NCI-H2227 (cell line): ENCODE measurements around the gene FSD2.
"Not testable (repeated sequence)": the region's sequence is repeated elsewhere in the genome, so short reads cannot be mapped to it uniquely, and the experiment has no call there.

Experiments used
- DNase-seq: peaks from one replicate; lab custom pipeline; 2025; ENCODE audit not compliant: unreplicated experiment; lab: John Stamatoyannopoulos, UW

The FSD2 gene

GRCh38 chr15:82793737-82794136 lies 12.1 kb downstream of the FSD2 start:
- DNase-seq = no peak

- DNase-seq = no peak
Measured at GRCh38 chr15:82792068-82792467, 13.8 kb downstream of the FSD2 start.

- DNase-seq = no peak
Measured at GRCh38 chr15:82790321-82790720, 15.5 kb downstream of the FSD2 start.

- no peak for DNase-seq
Measured at GRCh38 chr15:82789491-82789890, 16.4 kb downstream of the FSD2 start.

- no peak for DNase-seq
Measured at GRCh38 chr15:82788496-82788895, 17.4 kb downstream of the FSD2 start.

- DNase-seq = no peak
Measured at GRCh38 chr15:82781349-82781748, 24.5 kb downstream of the FSD2 start.

- no peak for DNase-seq
Measured at GRCh38 chr15:82778755-82779154, 27.1 kb downstream of the FSD2 start.

- no peak for DNase-seq
Measured at GRCh38 chr15:82774496-82774895, 31.4 kb downstream of the FSD2 start.

GRCh38 chr15:82771789-82772607 lies 33.9 kb downstream of the FSD2 start:
- DNase-seq = no peak

GRCh38 chr15:82768414-82769054 lies 37.3 kb downstream of the FSD2 start:
- no peak for DNase-seq

- no peak for DNase-seq
Measured at GRCh38 chr15:82767163-82767829, 38.6 kb downstream of the FSD2 start.

- DNase-seq = not testable (repeated sequence)
Measured at GRCh38 chr15:82766201-82766600, 39.7 kb downstream of the FSD2 start.

GRCh38 chr15:82764740-82765139 lies 41.1 kb downstream of the FSD2 start:
- DNase-seq = no peak

GRCh38 chr15:82764117-82764490 lies 41.8 kb downstream of the FSD2 start:
- DNase-seq = no peak

GRCh38 chr15:82763361-82764116 lies 42.3 kb downstream of the FSD2 start:
- DNase-seq = no peak

GRCh38 chr15:82751308-82751707 lies 54.6 kb downstream of the FSD2 start:
- DNase-seq = no peak

- no peak for DNase-seq
Measured at GRCh38 chr15:82750831-82751180, 55.1 kb downstream of the FSD2 start.

GRCh38 chr15:82749951-82750830 lies 55.7 kb downstream of the FSD2 start:
- peak; percentile 95 for DNase-seq

- no peak for DNase-seq
Measured at GRCh38 chr15:82748315-82748714, 57.6 kb downstream of the FSD2 start.

- DNase-seq = no peak
Measured at GRCh38 chr15:82743810-82744209, 62.1 kb downstream of the FSD2 start.
